A673 (cell line): ENCODE data around the gene NFKB2. TPM values are rescaled to one million over a fixed set of nuclear protein-coding genes. Genes with fewer than 3 reads are reported as not detected.

Experiments used
- BruUV-seq: library from RNA; stranded (reverse); fragments of 400-500 nt; replicated peaks from 2 replicates; lab custom pipeline; 2021; lab: Mats Ljungman, UMichigan
- CTCF ChIA-PET: fragments of 300-600 bp; sonication (Branson Sonifier 250); formaldehyde crosslinking; loops from one replicate; lab custom pipeline; 2022; ENCODE audit warnings: antibody characterized with exemption; lab: Charles Lee
- POLR2A ChIA-PET: fragments of 300-600 bp; sonication (Branson Sonifier 250); formaldehyde crosslinking; loops from one replicate; lab custom pipeline; 2022; ENCODE audit warnings: antibody characterized with exemption; ENCODE audit not compliant: low non-redundant PET; lab: Charles Lee
- DNase-seq: peaks from one replicate; pipeline ENCODE4 v3.0.0-alpha.2; 2015; ENCODE audit warnings: low spot score
- H3K27ac ChIP-seq: fragments of 200-600 bp; sonication (generic); 2 replicates; pipeline ENCODE4 v1.5.1; 2016; ENCODE audit warnings: mixed run types, low read depth, mild to moderate bottlenecking, mixed read lengths, antibody characterized with exemption, low read length; ENCODE audit not compliant: poor library complexity, severe bottlenecking
- H3K27me3 ChIP-seq: fragments of 200-600 bp; sonication (generic); replicated peaks from 2 replicates; pipeline ENCODE4 v1.6.1; 2017; ENCODE audit warnings: mixed run types, low read depth, mild to moderate bottlenecking, mixed read lengths, antibody characterized with exemption, low read length; ENCODE audit not compliant: insufficient read depth, poor library complexity
- H3K36me3 ChIP-seq: fragments of 200-600 bp; sonication (generic); 2 replicates; pipeline ENCODE4 v1.6.1; 2016; ENCODE audit warnings: mixed run types, mild to moderate bottlenecking, mixed read lengths, antibody characterized with exemption, low read length; ENCODE audit not compliant: insufficient read depth, poor library complexity, severe bottlenecking
- H3K4me1 ChIP-seq: fragments of 200-600 bp; sonication (generic); 2 replicates; pipeline ENCODE4 v1.6.1; 2017; ENCODE audit warnings: mixed run types, mild to moderate bottlenecking, mixed read lengths, antibody characterized with exemption, low read length; ENCODE audit not compliant: insufficient read depth, poor library complexity, severe bottlenecking
- H3K4me3 ChIP-seq: fragments of 200-600 bp; sonication (generic); 2 replicates; pipeline ENCODE4 v1.5.1; 2016; ENCODE audit warnings: low read depth, mixed run types, mild to moderate bottlenecking, mixed read lengths, low read length; ENCODE audit not compliant: poor library complexity, severe bottlenecking
- H3K9me3 ChIP-seq: fragments of 200-600 bp; sonication (generic); 2 replicates; pipeline ENCODE4 v1.6.1; 2016; ENCODE audit warnings: mixed run types, low read depth, mild to moderate bottlenecking, mixed read lengths, antibody characterized with exemption, low read length; ENCODE audit not compliant: poor library complexity, severe bottlenecking
- CTCF ChIP-seq: fragments of 300-800, 200-600 bp; sonication (generic); conservative IDR thresholded peaks from 2 replicates; pipeline ENCODE4 v1.5.1; 2017; ENCODE audit warnings: low read depth, mild to moderate bottlenecking, antibody characterized with exemption, low read length, moderate library complexity, mixed read lengths
- EZH2 ChIP-seq: fragments of 200-600 bp; sonication (generic); IDR thresholded peaks from 2 replicates; pipeline ENCODE4 v1.6.1; 2017; ENCODE audit warnings: borderline replicate concordance, low read depth, mild to moderate bottlenecking, mixed read lengths, antibody characterized with exemption, low read length; ENCODE audit not compliant: poor library complexity, severe bottlenecking
- intact Hi-C: fragments of 100-400 bp; cut with micrococcal nuclease; formaldehyde crosslinking; loops from one replicate; pipeline ENCODE4 v1.10.0; 2022; ENCODE audit not compliant: unreplicated experiment
- total RNA-seq: library from RNA; stranded (reverse); gene quantifications from 2 replicates; pipeline ENCODE4 v1.2.3, GENCODE V29; 2021

Gene NFKB2
- total RNA-seq, 1 experiment from 2014 or later: 29.8 TPM

GRCh38 chr10:102392306-102392705 lies 3.2 kb upstream of the NFKB2 start:
- Histone ChIP-seq H3K9me3 (no peaks in the 10 kb centered on the region), H3K36me3 (no peaks in the 10 kb centered on the region), H3K4me3 (no peak overlapping the region), H3K27ac (no peak overlapping the region), H3K4me1 (peaks cover 5% of the 10 kb centered on the region), H3K27me3 (no peaks in the 10 kb centered on the region)
- no TSS peak for BruUV-seq
- TF ChIP-seq CTCF (no peak), EZH2 (no peak)
- ChIA-PET POLR2A (no interaction called here), CTCF (interaction anchor here (0.5 to 1.4 kb wide), 2 partner anchors 31 to 162 kb away, joined by 4 to 5 read pairs; no protein-coding TSS in a partner anchor)
- DNase-seq: no peak
- intact Hi-C loops: loop anchor here (5.0 to 10.0 kb wide), 2 partner anchors 190 to 252 kb away; partner anchors contain the start of gene TRIM8

GRCh38 chr10:102393411-102394078 lies 2.0 kb upstream of the NFKB2 start:
- no peaks in the 10 kb centered on the region for H3K27me3 ChIP-seq
- H3K4me3 ChIP-seq: peak overlapping the region; percentile 73
- no peak for DNase-seq
- ChIA-PET CTCF (interaction anchor here (0.6 to 2.9 kb wide), 5 partner anchors 9 to 225 kb away, joined by 3 to 13 read pairs (median 4); no protein-coding TSS in a partner anchor), POLR2A (no interaction called here)
- no peaks in the 10 kb centered on the region for H3K9me3 ChIP-seq
- no peak for TF ChIP-seq EZH2
- peak; percentile 97 for TF ChIP-seq CTCF
- intact Hi-C loops: loop anchor here (1.0 to 10.0 kb wide), 3 partner anchors 86 to 251 kb away; partner anchors contain the start of gene TRIM8
- no peaks in the 10 kb centered on the region for H3K36me3 ChIP-seq
- peaks cover 5% of the 10 kb centered on the region for H3K4me1 ChIP-seq
- H3K27ac ChIP-seq: peak overlapping the region; percentile 90
- TSS peak; percentile 80 for BruUV-seq

GRCh38 chr10:102394079-102394800 lies 1.3 kb upstream of the NFKB2 start:
- no peak for TF ChIP-seq EZH2
- TF ChIP-seq CTCF: 0 out of 2 replicates have a peak, but pooled peaks have one; percentile 6
- no peaks in the 10 kb centered on the region for H3K27me3 ChIP-seq
- POLR2A ChIA-PET: no interaction called here
- H3K4me3 ChIP-seq: peak overlapping the region; percentile 73
- DNase-seq: peak; percentile 94
- H3K36me3 ChIP-seq: no peaks in the 10 kb centered on the region
- H3K27ac ChIP-seq: peak overlapping the region; percentile 90
- CTCF ChIA-PET: interaction anchor here (0.6 to 2.9 kb wide), 6 partner anchors 9 to 479 kb away, joined by 3 to 13 read pairs (median 5); partner anchors contain the start of gene FBXL15
- H3K4me1 ChIP-seq: peaks cover 5% of the 10 kb centered on the region
- intact Hi-C loops: loop anchor here (1.0 to 10.0 kb wide), 3 partner anchors 85 to 251 kb away; partner anchors contain the start of gene TRIM8
- no peaks in the 10 kb centered on the region for H3K9me3 ChIP-seq
- BruUV-seq: no TSS peak
